ENCODE data around the gene GALNT16. TPM values are rescaled to one million over a fixed set of nuclear protein-coding genes. Genes with fewer than 3 reads are reported as not detected.

Gene GALNT16
- total RNA-seq, 2 experiments from 2014 or later: 0.09 TPM; not detected in 1

GRCh38 chr14:69355154-69355597 lies 95.2 kb downstream of the GALNT16 start:
- TF ChIP-seq EZH2phosphoT487 (IDR thresholded peaks at IDR 0.05; ENCODE audit: borderline replicate concordance, low read depth, low read length): no peak
- no peak for TF ChIP-seq CTCF (conservative IDR thresholded peaks at IDR 0.05; ENCODE audit: low read length)
- POLR2A ChIA-PET: interaction anchor here (1.0 to 1.5 kb wide), 3 partner anchors 28 to 49 kb away, joined by 3 to 5 read pairs (median 4); partner anchors contain the start of genes ERH and SLC39A9

GRCh38 chr14:69355607-69356281 lies 95.8 kb downstream of the GALNT16 start:
- intact Hi-C loops (cut with micrococcal nuclease; ENCODE audit: unreplicated experiment): loop anchor here (2.0 kb wide), 1 partner anchor 45 kb away; no protein-coding TSS in a partner anchor
- no peaks in the 10 kb centered on the region for H3K79me2 ChIP-seq (ENCODE audit: insufficient read depth, low read depth, low read length)
- no peaks in the 10 kb centered on the region for H3K9me3 ChIP-seq (ENCODE audit: low read length)
- peak overlapping the region; percentile 67; the same call in 1 of the 2 replicates for H3K4me2 ChIP-seq (ENCODE audit: low read length)
- ChIA-PET POLR2A (interaction anchor here (0.7 to 1.5 kb wide), 4 partner anchors 23 to 49 kb away, joined by 3 to 5 read pairs (median 4); partner anchors contain the start of genes ERH and SLC39A9), CTCF (ENCODE audit: unreplicated experiment) (no interaction called here)
- H2AFZ ChIP-seq (ENCODE audit: low read length): peak overlapping the region; percentile 87; the same call in 1 of the 2 replicates
- no peaks in the 10 kb centered on the region for H3K36me3 ChIP-seq (ENCODE audit: insufficient read depth, low read length)
- H3K4me1 ChIP-seq (ENCODE audit: insufficient read depth, low read length, poor library complexity, severe bottlenecking): peaks cover 37% of the 10 kb centered on the region
- H4K20me1 ChIP-seq (ENCODE audit: insufficient read depth, low read length): no peaks in the 10 kb centered on the region
- peak overlapping the region; percentile 63 for H3K27ac ChIP-seq (ENCODE audit: low read depth, low read length, poor library complexity, severe bottlenecking)
- H3K4me3 ChIP-seq (ENCODE audit: low read depth, low read length, poor library complexity, severe bottlenecking): no peak overlapping the region
- TF ChIP-seq EZH2phosphoT487 (IDR thresholded peaks at IDR 0.05; ENCODE audit: borderline replicate concordance, low read depth, low read length) (no peak), CTCF (conservative IDR thresholded peaks at IDR 0.05; ENCODE audit: low read length) (no peak)
- DNase-seq (ENCODE audit: low spot score): no peak
- no TSS peak for BruUV-seq (replicated peaks)
- H3K9me2 ChIP-seq (ENCODE audit: insufficient read depth, low read length): no peaks in the 10 kb centered on the region

More at GRCh38 chr14:69355154-69355597, 95.2 kb downstream of the GALNT16 start:
- H3K36me3 ChIP-seq (ENCODE audit: insufficient read depth, low read length): no peaks in the 10 kb centered on the region
- peak overlapping the region; percentile 87 for H2AFZ ChIP-seq (ENCODE audit: low read length)
- CTCF ChIA-PET (ENCODE audit: unreplicated experiment): no interaction called here
- intact Hi-C loops (cut with micrococcal nuclease; ENCODE audit: unreplicated experiment): loop anchor here (2.0 kb wide), 1 partner anchor 46 kb away; no protein-coding TSS in a partner anchor
- no TSS peak for BruUV-seq (replicated peaks)
- H3K79me2 ChIP-seq (ENCODE audit: insufficient read depth, low read depth, low read length): no peaks in the 10 kb centered on the region
- peak overlapping the region; percentile 67 for H3K4me2 ChIP-seq (ENCODE audit: low read length)
- H3K4me1 ChIP-seq (ENCODE audit: insufficient read depth, low read length, poor library complexity, severe bottlenecking): peaks cover 34% of the 10 kb centered on the region
- H3K4me3 ChIP-seq (ENCODE audit: low read depth, low read length, poor library complexity, severe bottlenecking): peak overlapping the region; percentile 46
- H3K9me2 ChIP-seq (ENCODE audit: insufficient read depth, low read length): no peaks in the 10 kb centered on the region
- peak overlapping the region; percentile 63 for H3K27ac ChIP-seq (ENCODE audit: low read depth, low read length, poor library complexity, severe bottlenecking)
- H3K9me3 ChIP-seq (ENCODE audit: low read length): no peaks in the 10 kb centered on the region
- no peaks in the 10 kb centered on the region for H4K20me1 ChIP-seq (ENCODE audit: insufficient read depth, low read length)
- DNase-seq (ENCODE audit: low spot score): no peak

Measured in OCI-LY7 (cell line).